NOMO-1 (cell line): Measurements from ENCODE around the gene DUOX1.
"Not testable (repeated sequence)": the region's sequence is repeated elsewhere in the genome, so short reads cannot be mapped to it uniquely, and the experiment has no call there.

Experiments used
- DNase-seq, 2 experiments: peaks; one replicate each; lab custom pipeline; 2025; ENCODE audit not compliant: unreplicated experiment in 2 of 2; lab: John Stamatoyannopoulos, UW

DUOX1 gene

DNA sequence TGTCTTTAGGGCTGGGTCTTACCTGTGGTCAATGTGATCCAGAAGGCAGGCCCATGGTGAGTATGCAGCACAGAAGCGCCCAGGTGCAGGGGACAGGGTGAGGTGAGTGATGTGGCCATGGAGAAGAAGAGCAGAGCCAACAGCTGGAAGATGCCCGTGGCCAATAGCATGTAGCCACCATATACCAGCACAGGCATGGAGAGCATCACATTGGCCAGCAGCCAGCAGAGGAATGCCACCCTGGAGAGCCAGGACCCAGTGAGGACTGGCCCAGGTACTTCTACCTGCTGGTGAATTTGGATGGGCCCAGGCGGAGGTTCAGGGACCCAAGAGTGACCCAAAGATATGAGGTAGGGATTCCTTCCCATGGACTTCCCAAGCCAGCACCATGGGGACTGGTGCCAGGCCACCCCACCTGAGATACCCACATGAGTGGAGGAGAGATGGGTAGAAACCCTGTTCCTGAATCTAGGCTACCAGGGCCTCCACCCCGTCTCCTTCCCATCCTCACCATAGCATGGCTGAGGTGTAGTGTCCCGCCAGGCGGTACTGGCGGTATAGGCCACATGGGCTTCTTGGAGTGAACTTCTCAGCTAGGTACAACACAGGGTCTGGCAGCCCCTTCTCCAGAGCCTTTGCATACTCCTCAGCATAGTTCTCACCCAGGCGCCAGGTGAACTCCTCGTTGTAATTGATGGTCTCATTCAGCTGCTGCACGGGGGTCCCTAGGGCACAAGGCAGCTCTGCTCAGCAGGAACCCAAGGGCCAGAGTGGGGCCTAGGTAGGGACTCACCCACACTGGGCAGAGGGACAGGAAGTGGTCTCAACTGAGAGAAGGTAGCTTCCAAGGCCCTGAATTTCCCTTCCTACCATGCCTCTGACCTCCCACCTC, 9.5 kb upstream of the DUOX1 start:
- no peak for DNase-seq

DNA sequence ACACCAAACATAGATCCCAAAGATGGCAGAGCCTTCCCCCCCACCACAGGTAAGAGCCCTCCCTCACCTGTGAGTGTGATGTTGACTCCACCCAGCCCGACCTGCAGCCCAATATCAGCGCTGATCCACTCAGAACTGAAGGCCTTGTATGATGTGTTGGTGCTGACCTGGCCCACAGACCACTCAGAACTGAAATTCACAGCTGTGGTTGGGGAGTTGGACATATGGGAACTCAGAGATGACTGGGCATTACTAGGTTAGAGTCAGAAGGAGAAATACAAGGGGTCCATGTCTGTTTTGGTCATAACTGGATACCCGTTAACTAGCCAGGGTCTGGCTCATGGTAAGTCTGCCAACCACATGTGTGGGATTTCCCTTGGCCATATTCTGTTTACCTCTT, 8.8 kb upstream of the DUOX1 start:
- DNase-seq = no peak

DNA sequence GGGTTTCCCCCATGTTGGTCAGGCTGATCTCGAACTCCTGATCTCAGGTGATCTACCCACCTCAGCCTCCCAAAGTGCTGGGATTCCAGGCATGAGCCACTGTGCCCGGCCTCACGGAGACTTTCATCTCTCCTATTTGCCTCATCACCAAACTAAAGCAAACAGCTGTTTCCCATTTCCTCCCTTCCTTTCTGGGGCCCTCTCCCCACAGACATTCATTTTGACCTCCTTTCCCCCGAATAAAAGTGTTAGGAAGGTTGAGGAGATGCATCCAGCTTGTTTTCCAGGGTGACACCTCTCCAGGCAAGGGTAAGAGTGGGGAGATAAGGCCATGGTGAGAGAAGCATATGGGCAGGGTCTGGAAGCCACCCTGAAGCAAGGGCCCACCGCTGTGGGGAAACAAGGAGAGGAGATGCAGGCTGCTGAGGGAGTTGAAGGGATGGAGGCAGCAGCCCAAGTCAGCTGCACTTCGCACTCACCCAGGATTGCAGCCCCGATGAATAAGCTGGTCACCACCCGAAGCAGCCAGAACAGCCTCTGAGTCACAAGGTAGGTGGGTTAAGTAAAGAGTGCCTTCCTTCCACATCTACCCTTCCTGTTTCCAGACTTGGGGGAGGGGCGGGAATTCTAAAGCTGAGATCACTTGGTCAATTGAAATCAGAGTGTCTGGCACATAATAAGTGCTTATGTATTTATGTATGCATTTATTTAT, 7.9 kb upstream of the DUOX1 start:
- DNase-seq = no peak

DNA sequence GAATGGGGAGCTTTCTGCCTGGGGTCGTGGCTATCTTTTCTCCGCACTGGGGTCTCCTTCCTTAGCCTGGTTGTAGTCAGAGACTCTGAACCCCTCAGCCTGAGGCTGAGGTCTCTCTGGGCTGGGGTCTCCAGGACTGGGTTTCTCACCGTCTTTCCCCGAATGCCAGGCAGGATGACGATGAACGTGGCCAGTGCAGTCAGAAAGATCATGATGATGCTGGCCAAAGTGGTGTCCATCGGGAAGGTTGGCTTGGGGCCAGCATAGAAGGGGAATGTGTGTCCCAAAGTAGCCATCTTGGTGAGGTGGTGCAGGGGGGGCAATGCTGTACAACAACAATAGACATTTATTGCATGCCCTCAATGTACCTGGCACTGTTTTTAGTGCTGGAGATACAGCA, 7.1 kb upstream of the DUOX1 start:
- DNase-seq = no peak

DNA sequence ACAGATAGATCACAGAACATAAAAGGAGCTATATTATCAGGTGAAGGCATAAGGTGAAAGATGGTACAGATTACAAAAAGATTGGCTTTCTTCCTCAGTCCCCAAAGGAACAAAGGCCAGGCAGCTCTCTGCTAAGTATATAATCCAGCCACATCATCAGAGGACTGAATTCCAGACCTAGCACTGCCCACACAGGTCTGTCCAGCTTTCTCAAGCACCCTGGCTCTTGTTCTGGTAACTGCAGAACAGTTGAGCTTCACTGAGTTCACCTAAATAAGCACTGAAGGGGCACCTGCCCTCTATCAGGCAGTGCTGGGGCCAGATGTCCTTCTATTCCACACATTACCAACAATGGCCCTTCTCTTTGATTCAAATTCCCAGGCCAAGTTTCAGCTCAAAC, 6.4 kb upstream of the DUOX1 start:
- no peak for DNase-seq

DNA sequence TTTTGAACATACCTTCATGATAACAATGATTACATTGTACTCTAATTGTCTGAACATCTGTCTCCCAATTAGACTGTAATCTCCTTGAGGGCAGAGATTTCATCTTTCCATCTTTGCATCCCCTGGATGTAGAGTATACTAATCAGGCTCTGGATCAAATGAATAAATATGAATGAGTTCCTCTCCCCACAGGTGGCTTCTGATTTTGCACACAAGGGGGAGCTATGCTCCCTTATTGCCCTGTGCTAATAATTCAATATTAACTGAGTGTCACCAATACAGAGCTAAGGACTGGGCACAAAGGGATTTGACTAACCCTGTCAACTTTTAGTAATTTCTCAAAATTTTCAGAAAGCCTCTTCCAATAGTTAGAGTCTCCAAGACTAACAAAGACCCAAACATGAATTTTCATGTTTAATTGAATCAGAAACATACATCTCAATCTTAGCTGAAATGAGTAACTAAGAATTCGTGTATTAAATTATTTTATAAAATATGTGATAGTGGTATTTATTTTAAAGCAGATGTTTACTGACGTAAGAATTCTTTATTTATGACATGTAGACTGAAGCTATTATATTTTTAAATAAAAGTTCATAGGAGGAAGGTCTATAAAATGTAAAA, 3.1 kb upstream of the DUOX1 start:
- peak in 1 of 2 experiments; percentile 28 for DNase-seq

DNA sequence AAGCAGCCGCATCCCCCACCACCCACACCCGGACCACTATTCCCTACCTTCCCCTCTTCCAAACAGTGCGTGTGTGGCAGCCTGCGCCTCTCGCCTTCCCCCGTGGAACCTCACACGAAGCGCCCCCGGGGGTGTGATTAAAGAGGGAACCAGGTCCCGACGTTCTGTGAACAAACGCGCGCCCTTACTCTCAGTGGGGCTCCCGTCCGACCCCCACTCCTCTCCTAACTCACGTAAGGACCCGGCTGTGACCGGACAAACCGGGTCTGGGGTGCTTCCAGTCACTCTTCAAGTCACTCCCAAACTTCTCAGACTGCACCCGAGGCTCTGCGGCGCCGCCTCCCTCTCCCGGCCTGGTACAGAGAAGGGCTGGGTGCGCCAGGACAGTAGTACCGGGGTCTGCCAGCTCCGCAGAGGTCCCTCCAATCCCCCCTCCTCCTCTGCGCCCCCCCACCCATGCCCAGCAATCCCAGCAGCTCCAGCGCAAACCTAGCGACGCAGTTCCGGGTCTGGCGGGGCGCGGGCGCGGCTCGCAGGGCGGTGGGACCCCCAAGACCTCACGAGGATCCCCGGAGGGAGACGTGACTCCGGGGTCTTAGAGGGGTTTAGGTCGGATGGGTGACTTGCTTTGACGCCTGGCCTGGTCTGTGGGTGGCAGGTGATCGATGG, 689 bp upstream of the DUOX1 start:
- no peak for DNase-seq

DNA sequence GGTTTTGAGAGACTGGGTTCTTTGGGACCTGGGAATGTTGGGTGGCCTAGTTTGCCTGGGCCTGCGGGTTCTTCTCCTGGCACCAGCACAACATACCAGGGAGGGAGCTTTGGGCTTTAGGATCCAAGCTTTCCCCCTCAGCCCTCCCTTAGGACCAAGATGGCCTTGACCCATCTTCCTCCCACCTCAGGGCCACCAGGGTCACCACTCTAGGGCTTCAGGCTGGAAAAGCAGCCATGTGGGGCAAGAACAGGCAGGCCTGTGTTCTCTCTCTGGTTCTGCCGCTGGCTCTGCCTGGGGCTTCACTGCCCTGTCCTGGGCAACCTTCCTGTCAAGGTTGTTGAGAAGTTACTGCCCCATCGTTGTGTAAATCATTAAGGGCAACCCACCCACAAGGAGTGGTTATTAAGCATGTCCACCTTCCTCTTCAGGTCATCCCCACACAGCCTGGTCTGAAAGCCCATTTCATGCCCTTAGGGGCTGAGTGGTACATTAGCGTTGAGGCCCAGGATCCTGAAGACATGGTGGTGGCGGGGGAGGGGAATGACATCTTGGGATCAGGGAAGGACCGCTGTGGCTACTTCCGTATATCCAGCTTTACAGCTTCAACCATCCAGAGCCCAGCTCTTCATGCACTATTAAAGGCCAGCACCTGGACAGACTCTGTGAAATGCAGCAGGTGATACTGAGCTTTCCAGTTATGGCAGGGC, 652 bp downstream of the DUOX1 start:
- no peak for DNase-seq

DNA sequence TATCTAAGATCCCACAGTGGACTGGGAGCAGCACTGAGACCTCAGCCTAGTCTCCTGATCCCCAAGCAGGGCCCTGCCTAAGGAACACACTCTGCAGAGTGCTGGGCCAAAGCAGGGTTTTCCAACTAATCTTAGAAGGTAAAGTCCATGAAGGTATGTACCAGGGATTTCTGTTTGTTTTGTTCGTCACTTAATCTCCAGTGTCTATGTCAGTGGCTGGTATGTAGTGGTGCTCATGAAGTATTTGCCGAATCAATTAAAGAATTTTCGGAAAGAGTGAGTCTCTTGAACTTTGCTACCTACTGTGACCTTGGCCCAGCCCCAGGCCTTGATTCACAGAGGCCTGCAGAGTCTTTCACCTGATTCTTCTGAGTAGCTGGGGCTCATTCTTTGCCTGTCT, 1.7 kb downstream of the DUOX1 start:
- no peak for DNase-seq

DNA sequence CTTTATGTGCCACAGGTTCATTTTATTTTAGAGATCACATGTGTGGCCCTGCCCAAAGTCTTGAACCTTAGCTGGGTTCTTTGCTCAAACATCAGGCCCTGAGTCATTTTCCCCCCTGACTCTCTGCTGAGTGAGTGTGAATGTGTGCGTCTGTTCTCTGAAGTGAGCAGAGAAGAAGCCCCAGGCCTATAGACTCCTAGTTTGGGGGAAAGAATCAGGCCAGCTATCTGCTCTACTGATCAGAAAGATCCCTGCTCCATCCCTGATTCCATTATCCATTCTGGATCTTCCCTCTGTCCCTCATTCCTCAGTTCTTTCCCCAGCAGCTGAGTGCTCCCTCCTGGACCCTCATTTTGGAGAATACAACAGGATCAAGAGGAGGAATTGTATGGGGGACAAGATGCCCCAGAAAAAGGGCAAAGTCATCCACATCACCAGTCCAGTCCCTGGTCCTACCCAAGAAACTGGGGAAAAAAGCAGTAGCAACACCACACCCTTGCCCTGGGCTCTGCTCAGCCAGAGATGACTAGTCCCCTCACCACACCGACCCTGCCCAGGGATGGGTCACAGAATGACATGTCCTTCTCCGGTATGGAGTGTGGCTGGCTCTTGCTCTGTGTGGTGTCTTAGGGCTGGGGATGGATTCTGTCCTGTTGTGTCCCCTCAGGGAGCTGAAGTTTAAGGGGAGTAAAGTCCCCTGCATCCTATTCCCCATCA, 3.2 kb downstream of the DUOX1 start:
- no peak for DNase-seq

DNA sequence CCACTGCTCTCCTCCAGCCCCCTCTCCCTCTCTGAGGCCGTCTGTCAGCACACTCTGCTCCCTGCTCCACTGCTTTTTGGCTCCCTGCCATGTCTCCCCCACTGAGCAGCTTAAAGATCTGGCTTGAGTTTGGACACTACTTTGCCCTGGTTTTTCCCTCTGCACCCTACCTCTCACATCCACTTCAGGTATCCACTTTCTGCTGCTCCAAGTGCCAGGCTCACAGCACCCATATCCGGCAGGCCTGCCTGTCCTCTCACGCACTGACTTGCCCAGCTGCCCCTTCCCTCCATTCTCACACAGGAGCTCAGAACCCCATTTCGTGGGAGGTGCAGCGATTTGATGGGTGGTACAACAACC, 3.7 kb downstream of the DUOX1 start:
- DNase-seq = no peak

DNA sequence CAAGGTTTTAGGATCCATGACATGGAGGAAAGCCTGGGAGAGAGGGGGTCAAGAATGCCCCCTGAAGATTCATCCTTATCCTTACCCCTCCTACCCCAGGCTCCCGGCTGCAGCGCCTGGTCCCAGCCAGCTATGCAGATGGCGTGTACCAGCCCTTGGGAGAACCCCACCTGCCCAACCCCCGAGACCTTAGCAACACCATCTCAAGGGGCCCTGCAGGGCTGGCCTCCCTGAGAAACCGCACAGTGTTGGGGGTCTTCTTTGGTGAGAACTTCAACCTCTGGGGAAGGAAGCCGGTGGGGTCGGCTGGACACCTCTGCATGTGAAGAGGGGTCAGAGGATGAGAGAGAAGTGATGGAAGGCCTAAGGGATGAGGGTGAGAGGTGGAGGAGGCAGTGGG, 4.3 kb downstream of the DUOX1 start:
- no peak for DNase-seq

DNA sequence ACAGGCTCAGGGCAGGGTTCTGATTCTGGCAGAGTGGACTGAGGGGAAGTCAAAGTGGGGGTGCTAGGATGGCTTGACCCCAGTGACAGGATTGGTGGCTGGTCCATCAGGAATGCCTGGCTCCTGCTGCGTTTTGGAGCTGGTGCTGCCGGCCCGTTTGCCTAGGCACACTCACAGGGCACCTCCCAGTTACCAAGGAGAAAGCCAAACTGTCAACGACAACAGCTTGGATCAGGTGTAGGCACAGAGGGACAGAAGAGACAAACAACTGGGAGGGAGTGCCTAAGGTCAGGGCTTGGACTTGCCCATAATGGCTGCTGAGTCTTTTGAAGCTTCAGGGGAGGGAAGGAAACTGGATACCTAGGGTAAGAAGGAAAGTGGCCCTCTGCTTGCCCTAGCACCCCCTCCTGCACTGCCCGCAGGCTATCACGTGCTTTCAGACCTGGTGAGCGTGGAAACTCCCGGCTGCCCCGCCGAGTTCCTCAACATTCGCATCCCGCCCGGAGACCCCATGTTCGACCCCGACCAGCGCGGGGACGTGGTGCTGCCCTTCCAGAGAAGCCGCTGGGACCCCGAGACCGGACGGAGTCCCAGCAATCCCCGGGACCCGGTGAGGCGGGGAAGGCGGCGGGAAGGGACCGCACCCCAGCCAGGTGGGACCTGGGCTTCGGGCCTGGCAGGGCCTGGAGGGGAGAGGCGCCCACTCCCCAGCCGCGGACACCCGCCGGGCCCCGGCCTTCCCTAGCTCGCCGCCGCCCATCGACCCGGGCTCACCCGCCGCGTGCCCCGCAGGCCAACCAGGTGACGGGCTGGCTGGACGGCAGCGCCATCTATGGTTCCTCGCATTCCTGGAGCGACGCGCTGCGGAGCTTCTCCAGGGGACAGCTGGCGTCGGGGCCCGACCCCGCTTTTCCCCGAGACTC, 5.1 kb downstream of the DUOX1 start:
- no peak for DNase-seq

DNA sequence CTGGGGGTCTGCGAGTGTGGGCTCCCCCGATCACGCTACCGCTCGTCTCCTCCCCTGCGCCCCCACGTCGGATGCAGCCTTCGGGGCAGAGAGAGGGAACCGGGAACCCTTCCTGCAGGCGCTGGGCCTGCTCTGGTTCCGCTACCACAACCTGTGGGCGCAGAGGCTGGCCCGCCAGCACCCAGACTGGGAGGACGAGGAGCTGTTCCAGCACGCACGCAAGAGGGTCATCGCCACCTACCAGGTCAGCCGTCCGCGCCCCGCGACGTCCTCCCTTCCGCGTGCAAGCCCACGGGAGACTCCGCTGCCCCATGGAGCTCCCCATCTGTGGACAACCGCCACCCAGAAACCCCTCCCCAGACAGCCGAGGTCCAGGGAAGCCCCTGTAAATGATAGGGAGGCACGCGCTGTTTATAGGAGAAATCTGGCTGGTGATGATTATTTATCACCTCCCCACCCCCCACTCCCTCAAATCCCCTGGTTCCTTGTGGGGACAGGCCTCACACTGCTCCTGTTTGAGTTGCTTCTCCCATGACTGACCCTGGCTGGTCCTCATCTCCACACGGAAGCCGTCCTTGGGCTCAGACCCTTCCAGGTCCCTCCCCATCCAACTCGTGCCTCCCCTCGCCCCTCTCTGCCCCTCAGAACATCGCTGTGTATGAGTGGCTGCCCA, 6.0 kb downstream of the DUOX1 start:
- not testable (repeated sequence) for DNase-seq

DNA sequence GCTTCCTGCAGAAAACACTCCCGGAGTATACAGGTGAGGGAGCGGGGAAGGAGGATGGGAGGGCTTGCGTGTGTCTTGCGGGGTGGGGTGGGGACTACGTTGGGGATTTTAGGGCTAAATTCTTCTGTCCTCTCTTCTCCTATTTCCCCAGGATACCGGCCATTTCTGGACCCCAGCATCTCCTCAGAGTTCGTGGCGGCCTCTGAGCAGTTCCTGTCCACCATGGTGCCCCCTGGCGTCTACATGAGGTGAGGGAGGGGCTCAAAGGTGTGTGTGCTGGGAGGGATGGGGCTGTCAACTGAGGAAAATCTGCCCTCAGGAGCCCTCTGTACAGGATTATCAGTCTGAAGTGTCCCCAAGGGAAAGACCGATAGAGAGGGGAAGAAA, 6.6 kb downstream of the DUOX1 start:
- DNase-seq = no peak

DNA sequence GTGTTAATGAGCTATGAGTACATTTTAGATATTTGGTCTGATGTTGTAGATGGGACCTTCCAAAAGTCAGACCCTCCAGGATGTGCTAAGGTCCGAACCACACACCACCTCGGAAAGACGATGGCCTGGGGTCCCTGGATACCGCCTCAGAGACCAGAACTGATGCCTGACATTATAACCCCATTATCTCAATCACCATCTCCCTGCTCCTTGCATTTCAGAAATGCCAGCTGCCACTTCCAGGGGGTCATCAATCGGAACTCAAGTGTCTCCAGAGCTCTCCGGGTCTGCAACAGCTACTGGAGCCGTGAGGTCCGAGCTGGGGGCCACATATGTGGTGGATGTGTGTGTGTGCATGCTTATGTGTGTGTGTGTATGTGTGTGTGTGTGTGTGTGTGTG, 7.9 kb downstream of the DUOX1 start:
- DNase-seq = no peak

DNA sequence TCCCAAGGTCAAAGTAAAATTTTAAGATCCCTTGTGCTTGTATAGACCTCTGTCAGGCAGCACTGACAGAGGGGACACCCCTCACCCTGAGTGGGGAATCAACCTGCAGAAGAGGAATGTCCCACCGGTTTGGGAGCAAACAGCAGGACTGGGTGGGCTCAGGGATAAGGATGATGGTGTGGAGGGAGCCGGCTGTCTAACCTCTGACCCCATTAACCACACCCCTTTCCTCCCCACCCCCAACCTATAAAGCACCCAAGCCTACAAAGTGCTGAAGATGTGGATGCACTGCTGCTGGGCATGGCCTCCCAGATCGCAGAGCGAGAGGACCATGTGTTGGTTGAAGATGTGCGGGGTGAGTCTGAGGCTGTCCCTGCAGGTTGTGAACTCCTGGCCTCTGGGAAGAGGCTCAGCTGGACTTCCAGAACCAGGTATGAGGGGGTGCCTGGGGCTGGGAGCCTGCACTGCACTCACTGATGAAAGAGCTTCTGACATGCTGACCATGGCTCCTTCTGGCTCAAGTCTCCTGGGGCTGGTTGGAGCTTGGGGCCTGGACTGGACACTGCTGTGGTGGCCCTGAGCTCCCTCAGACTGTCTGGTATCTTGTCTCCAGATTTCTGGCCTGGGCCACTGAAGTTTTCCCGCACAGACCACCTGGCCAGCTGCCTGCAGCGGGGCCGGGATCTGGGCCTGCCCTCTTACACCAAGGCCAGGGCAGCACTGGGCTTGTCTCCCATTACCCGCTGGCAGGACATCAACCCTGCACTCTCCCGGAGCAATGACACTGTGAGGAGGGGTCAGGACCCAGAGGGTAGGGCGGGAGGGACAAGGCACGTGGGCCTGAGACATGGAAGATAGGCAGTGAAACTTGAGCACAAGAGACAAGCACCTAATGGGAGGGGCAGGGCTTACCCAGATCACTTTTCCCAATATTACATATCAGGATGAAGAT, 9.3 kb downstream of the DUOX1 start:
- DNase-seq = no peak
